Measurements from ENCODE around the gene LCAT. TPM values are rescaled to one million over a fixed set of nuclear protein-coding genes. Genes with fewer than 3 reads are reported as not detected.

Gene LCAT
- polyA plus RNA-seq, 1 donor (not counting 4 experiments of a cell fraction or from before 2014, with no cell fraction given), result 6.5 TPM

GRCh38 chr16:67924140-67924906 lies 19.6 kb downstream of the LCAT start:
- H3K9me1 ChIP-seq (ENCODE audit: control insufficient read depth, extremely low read depth, insufficient read depth, low read length), result no peaks in the 10 kb centered on the region
- DNase-seq (ENCODE audit: low read depth, low spot score) (no peak), FAIRE-seq (no peak)
- H3K9me3 ChIP-seq (ENCODE audit: control insufficient read depth, low read depth, low read length), result no peaks in the 10 kb centered on the region
- no peak overlapping the region for H3K27ac ChIP-seq (ENCODE audit: control insufficient read depth, insufficient read depth, low read length)
- no peak overlapping the region for H2AFZ ChIP-seq (ENCODE audit: control insufficient read depth, low read length)
- peaks cover 2% of the 10 kb centered on the region for H3K79me2 ChIP-seq (ENCODE audit: control insufficient read depth, insufficient read depth, low read length)
- no peak for TF ChIP-seq EZH2 (IDR thresholded peaks at IDR 0.05; ENCODE audit: low read length)
- TF ChIP-seq, protein P1, sequence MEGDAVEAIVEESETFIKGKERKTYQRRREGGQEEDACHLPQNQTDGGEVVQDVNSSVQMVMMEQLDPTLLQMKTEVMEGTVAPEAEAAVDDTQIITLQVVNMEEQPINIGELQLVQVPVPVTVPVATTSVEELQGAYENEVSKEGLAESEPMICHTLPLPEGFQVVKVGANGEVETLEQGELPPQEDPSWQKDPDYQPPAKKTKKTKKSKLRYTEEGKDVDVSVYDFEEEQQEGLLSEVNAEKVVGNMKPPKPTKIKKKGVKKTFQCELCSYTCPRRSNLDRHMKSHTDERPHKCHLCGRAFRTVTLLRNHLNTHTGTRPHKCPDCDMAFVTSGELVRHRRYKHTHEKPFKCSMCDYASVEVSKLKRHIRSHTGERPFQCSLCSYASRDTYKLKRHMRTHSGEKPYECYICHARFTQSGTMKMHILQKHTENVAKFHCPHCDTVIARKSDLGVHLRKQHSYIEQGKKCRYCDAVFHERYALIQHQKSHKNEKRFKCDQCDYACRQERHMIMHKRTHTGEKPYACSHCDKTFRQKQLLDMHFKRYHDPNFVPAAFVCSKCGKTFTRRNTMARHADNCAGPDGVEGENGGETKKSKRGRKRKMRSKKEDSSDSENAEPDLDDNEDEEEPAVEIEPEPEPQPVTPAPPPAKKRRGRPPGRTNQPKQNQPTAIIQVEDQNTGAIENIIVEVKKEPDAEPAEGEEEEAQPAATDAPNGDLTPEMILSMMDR (optimal IDR thresholded peaks at IDR 0.05 in 1 of 3, IDR thresholded peaks at IDR 0.05 in 1 of 3, conservative IDR thresholded peaks at IDR 0.05 in 1 of 3; ENCODE audit: extremely low read depth in 1 of 3, insufficient read depth in 2 of 3, low read length in 3 of 3), result no peak
- H3K36me3 ChIP-seq (ENCODE audit: control insufficient read depth in 2 of 2, extremely low read depth in 1 of 2, insufficient read depth in 2 of 2, low read length in 2 of 2), result peaks cover 14 to 19% of the 10 kb centered on the region in 2 experiments
- H3K9ac ChIP-seq (ENCODE audit: control insufficient read depth, extremely low read depth, insufficient read depth, low read length), result no peak overlapping the region
- H3K4me1 ChIP-seq (ENCODE audit: control insufficient read depth, extremely low read depth, insufficient read depth, low read length), result peaks cover 22% of the 10 kb centered on the region
- H4K20me1 ChIP-seq (ENCODE audit: control insufficient read depth, extremely low read depth, insufficient read depth, low read length), result peaks cover 12% of the 10 kb centered on the region
- H3K4me3 ChIP-seq (ENCODE audit: control insufficient read depth in 2 of 3, extremely low read depth in 1 of 3, insufficient read depth in 2 of 3, low read depth in 1 of 3, low read length in 3 of 3), result no peak overlapping the region
- no peaks in the 10 kb centered on the region for H3K27me3 ChIP-seq (ENCODE audit: control insufficient read depth, extremely low read depth, insufficient read depth, low read length)
- H3K4me2 ChIP-seq (ENCODE audit: control insufficient read depth, extremely low read depth, insufficient read depth, low read depth, low read length), result no peak overlapping the region
- dilution Hi-C loops (cut with MboI; ENCODE audit: extremely low pct_ligation_motif_present, low sequenced_read_pairs), result no loop called here

DNA sequence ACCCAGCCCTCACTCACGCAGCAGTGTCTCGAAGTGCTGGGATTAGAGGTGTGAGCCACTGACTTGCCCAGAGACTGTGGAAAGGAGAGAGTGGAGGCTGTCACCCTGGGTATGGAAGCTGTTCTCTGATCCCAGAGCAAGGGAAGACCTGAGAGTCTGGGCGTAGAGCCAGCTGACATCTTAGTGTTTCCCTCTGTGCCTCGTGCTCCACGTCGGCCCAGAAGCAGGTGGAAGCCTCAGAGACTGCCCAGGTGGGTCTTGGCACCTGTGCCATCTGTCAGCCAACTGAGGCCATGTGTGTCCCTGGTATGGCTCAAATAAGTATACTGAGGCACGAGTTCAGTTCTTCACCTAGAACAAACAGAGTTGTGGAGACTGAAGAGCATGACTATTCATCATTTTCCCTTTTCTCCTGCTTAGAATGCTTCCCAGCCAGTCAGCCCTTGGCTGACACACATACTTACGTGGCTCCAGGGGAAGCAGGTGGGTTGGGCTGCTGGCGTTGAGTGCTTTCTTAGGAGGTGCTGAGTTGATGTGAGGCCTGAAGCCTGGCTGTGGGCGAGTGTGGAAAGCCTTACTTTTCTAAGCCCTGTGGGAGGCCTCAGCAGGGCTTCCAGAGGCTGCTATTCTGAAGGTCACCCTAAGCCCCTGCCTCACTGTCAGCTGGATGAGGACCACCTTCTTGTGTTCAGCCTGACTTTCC lies 20.4 kb downstream of the LCAT start:
- Histone ChIP-seq H3K4me2 (ENCODE audit: control insufficient read depth, extremely low read depth, insufficient read depth, low read depth, low read length) (no peak overlapping the region), H3K4me3 (ENCODE audit: control insufficient read depth in 2 of 3, extremely low read depth in 1 of 3, insufficient read depth in 2 of 3, low read depth in 1 of 3, low read length in 3 of 3) (no peak overlapping the region), H3K27ac (ENCODE audit: control insufficient read depth, insufficient read depth, low read length) (no peak overlapping the region), H3K27me3 (ENCODE audit: control insufficient read depth, extremely low read depth, insufficient read depth, low read length) (no peaks in the 10 kb centered on the region), H4K20me1 (ENCODE audit: control insufficient read depth, extremely low read depth, insufficient read depth, low read length) (peaks cover 9% of the 10 kb centered on the region), H3K9ac (ENCODE audit: control insufficient read depth, extremely low read depth, insufficient read depth, low read length) (no peak overlapping the region), H3K79me2 (ENCODE audit: control insufficient read depth, insufficient read depth, low read length) (peaks cover 2% of the 10 kb centered on the region), H3K4me1 (ENCODE audit: control insufficient read depth, extremely low read depth, insufficient read depth, low read length) (peaks cover 22% of the 10 kb centered on the region), H3K9me3 (ENCODE audit: control insufficient read depth, low read depth, low read length) (no peaks in the 10 kb centered on the region), H2AFZ (ENCODE audit: control insufficient read depth, low read length) (no peak overlapping the region), H3K9me1 (ENCODE audit: control insufficient read depth, extremely low read depth, insufficient read depth, low read length) (no peaks in the 10 kb centered on the region), H3K36me3 (ENCODE audit: control insufficient read depth in 2 of 2, extremely low read depth in 1 of 2, insufficient read depth in 2 of 2, low read length in 2 of 2) (peaks cover 13 to 18% of the 10 kb centered on the region in 2 experiments)
- FAIRE-seq, result no peak
- no peak for TF ChIP-seq EZH2 (IDR thresholded peaks at IDR 0.05; ENCODE audit: low read length)
- TF ChIP-seq, protein P1 (optimal IDR thresholded peaks at IDR 0.05 in 1 of 3, IDR thresholded peaks at IDR 0.05 in 1 of 3, conservative IDR thresholded peaks at IDR 0.05 in 1 of 3; ENCODE audit: extremely low read depth in 1 of 3, insufficient read depth in 2 of 3, low read length in 3 of 3), result no peak
- dilution Hi-C loops (cut with MboI; ENCODE audit: extremely low pct_ligation_motif_present, low sequenced_read_pairs), result no loop called here
- DNase-seq (ENCODE audit: low read depth, low spot score), result no peak
